LNCaP clone FGC (cell line): ENCODE results near the gene SYCE3.
A peak's percentile ranks its signal among the peaks of the same experiment; 100 is the strongest.

Experiments used
- DNase-seq: peaks from one replicate; pipeline ENCODE4 v3.0.0-alpha.2; 2011; ENCODE audit warnings: low read depth
- H3K4me3 ChIP-seq: 2 replicates; pipeline ENCODE4 v1.5.1; 2011; ENCODE audit warnings: mild to moderate bottlenecking, low read depth, low read length, control low read depth
- TF ChIP-seq, protein P1 (sequence below): IDR thresholded peaks from 2 replicates; pipeline ENCODE4 v1.5.1; 2012; ENCODE audit warnings: mild to moderate bottlenecking; ENCODE audit not compliant: control insufficient read depth, insufficient read depth; ENCODE audit errors: extremely low read depth

SYCE3 gene

GRCh38 chr22:50529416-50529896 lies 33.3 kb downstream of the SYCE3 start:
- TF ChIP-seq, protein P1, sequence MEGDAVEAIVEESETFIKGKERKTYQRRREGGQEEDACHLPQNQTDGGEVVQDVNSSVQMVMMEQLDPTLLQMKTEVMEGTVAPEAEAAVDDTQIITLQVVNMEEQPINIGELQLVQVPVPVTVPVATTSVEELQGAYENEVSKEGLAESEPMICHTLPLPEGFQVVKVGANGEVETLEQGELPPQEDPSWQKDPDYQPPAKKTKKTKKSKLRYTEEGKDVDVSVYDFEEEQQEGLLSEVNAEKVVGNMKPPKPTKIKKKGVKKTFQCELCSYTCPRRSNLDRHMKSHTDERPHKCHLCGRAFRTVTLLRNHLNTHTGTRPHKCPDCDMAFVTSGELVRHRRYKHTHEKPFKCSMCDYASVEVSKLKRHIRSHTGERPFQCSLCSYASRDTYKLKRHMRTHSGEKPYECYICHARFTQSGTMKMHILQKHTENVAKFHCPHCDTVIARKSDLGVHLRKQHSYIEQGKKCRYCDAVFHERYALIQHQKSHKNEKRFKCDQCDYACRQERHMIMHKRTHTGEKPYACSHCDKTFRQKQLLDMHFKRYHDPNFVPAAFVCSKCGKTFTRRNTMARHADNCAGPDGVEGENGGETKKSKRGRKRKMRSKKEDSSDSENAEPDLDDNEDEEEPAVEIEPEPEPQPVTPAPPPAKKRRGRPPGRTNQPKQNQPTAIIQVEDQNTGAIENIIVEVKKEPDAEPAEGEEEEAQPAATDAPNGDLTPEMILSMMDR: no peak
- peak overlapping the region; percentile 78 for H3K4me3 ChIP-seq
- no peak for DNase-seq

GRCh38 chr22:50528682-50529415 lies 33.9 kb downstream of the SYCE3 start:
- DNase-seq: no peak
- peak overlapping the region; percentile 78 for H3K4me3 ChIP-seq
- TF ChIP-seq, protein P1: no peak

DNA sequence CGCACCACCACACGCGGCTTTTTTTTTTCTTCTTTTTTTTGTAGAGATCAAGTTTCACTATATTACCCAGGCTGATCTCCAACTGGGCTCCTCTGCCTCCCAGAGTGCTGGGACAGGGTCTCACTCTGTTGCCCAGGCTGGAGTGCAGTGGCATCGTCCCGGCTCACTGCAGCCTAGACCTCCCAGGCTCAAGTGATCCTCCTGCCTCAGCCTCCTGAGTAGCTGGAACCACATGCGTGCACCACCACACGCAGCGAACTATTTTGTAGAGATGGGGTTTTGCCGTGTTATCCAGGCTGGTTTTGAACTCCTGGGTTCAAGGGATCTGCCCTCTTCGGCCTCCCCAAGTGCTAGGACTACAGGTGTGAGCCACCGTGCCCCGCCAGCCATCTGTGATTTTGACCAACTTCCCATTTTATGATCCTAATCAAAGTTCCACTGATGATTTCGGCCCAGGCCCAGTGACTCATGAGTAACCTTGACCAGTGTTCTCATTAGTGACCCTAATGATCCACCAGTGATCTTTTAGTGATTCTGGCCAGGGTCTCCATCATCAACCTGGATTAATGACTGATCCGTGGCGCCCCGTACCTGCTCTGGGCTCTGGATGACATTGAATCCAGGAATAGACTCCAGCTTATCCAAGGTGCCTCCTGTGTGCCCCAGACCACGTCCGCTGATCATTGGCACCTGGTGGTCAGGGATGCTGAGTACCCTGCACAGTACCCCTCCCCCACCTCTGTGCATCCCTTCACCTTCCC lies 34.6 kb downstream of the SYCE3 start:
- no peak for DNase-seq

GRCh38 chr22:50526834-50527801 lies 35.6 kb downstream of the SYCE3 start:
- TF ChIP-seq, protein P1: no peak
- peak overlapping the region; percentile 82 for H3K4me3 ChIP-seq
- DNase-seq: peak; percentile 76

More for the DNA sequence above, 34.6 kb downstream of the SYCE3 start:
- TF ChIP-seq, protein P1: no peak
- no peak overlapping the region for H3K4me3 ChIP-seq

GRCh38 chr22:50526108-50526833 lies 36.4 kb downstream of the SYCE3 start:
- peak overlapping the region; percentile 82 for H3K4me3 ChIP-seq
- TF ChIP-seq, protein P1: peak; percentile 70
- DNase-seq: no peak

GRCh38 chr22:50525858-50526107 lies 36.9 kb downstream of the SYCE3 start:
- H3K4me3 ChIP-seq: peak overlapping the region; percentile 82
- TF ChIP-seq, protein P1: no peak; the same call in 1 of the 2 replicates
- no peak for DNase-seq
